Adrenal gland (tissue), 12 donors: ENCODE measurements around the gene PRR19. TPM values are rescaled to one million over a fixed set of nuclear protein-coding genes. Genes with fewer than 3 reads are reported as not detected.

Experiments
- DNase-seq, 7 donors: peaks; one replicate each; pipeline ENCODE4 v3.0.0-alpha.2; 2019 to 2020
- H3K27ac ChIP-seq, 5 donors: fragments of 200-600 bp; sonication (generic) in 4 of 5; 1 replicate in 3 of 5; 2 replicates in 2 of 5; pipeline versions ENCODE4 v1.5.1 to v1.8.0; 2016 to 2020; ENCODE audit warnings: mild to moderate bottlenecking in 1 of 5
- H3K27me3 ChIP-seq: fragments of 200-600 bp; 2 replicates; pipeline ENCODE4 v1.8.0; 2021
- H3K36me3 ChIP-seq, 2 donors: fragments of 200-600 bp; replicated peaks in 1 of 2; 1 replicate in 1 of 2; 2 replicates in 1 of 2; pipeline versions ENCODE4 v1.5.1 to v1.8.0; 2018 to 2022
- H3K4me1 ChIP-seq, 2 donors: fragments of 200-600 bp; replicated peaks in 1 of 2; 1 replicate in 1 of 2; 2 replicates in 1 of 2; pipeline versions ENCODE4 v1.5.1 to v1.8.0; 2018 to 2021
- H3K4me3 ChIP-seq, 4 donors: fragments of 200-600 bp; sonication (generic) in 3 of 4; one replicate each; pipeline ENCODE4 v1.5.1; 2016 to 2018
- H3K9me3 ChIP-seq, 3 donors: fragments of 200-600 bp; sonication (generic) in 1 of 3; replicated peaks in 1 of 3; 1 replicate in 2 of 3; 2 replicates in 1 of 3; pipeline versions ENCODE4 v1.5.1 to v1.8.0; 2016 to 2021
- CTCF ChIP-seq, 6 experiments: fragments of 450-650 bp in 4 of 6; fragments of 200-600 bp in 2 of 6; sonication (generic) in 1 of 6; IDR thresholded peaks; 1 replicate in 5 of 6; 2 replicates in 1 of 6; pipeline versions ENCODE4 v1.5.1 to v1.8.0; 2016 to 2021; ENCODE audit warnings: antibody characterized with exemption in 6 of 6, mild to moderate bottlenecking in 2 of 6, moderate library complexity in 1 of 6
- POLR2A ChIP-seq, 2 donors: fragments of 450-650 bp; IDR thresholded peaks; one replicate each; pipeline ENCODE4 v1.6.1; 2017; ENCODE audit warnings: antibody characterized with exemption in 2 of 2, mild to moderate bottlenecking in 2 of 2, moderate library complexity in 1 of 2
- WGBS, 4 donors: extraction: QIAGEN DNeasy Blood & Tissue Kit in 2 of 4; methylation state at CpG; one replicate each; pipeline versions ENCODE4 v1.1.5 to v1.1.7; 2013 to 2017; 5-methylcytosine and 5-hydroxymethylcytosine counted together
- intact Hi-C, 2 donors: fragments of 100-400 bp; cut with DNase I; formaldehyde crosslinking; loops; one replicate each; pipeline versions ENCODE4 v1.14.1 to v1.15.0; 2022 to 2023
- polyA plus RNA-seq, 3 donors: library from polyadenylated mRNA; stranded (reverse); fragments of 200-250 nt in 2 of 3; fragments of 350-450 nt in 1 of 3; fragmentation: Illumina TruSeq in 1 of 3; extraction: RNeasy Lipid Tissue Mini Kit (QIAGEN cat#74804) in 1 of 3; gene quantifications; one replicate each; pipeline ENCODE4 v1.2.3, GENCODE V29; 2013 to 2014
- total RNA-seq, 9 donors: library from RNA; depleted of rRNA in 4 of 9; stranded (reverse); fragments of >200 nt in 4 of 9; fragments of 120-200 nt in 1 of 9; fragmentation: NEBNext Ultra II Directional in 1 of 9; extraction: Animal tissue kit (Norgen Biotek cat#: 25700) in 1 of 9; gene quantifications; one replicate each; pipeline versions ENCODE4 v1.1.0 to v1.2.4, GENCODE V29; 2013 to 2023
- donor health status: healthy with polysubstance abuse.
- donor health status: Bipolar disorder and iron deficiency.
- donor health status: DM: yes; HTN: yes; CAD: no.
- donor health status: DM: no; HTN: no; CAD: no.
- donor health status: DM: no; HTN: no; CAD: no.
- donor health status: DM: yes; HTN: yes; CAD: no.

PRR19 gene
- total and polyA plus RNA-seq, 12 donors: 0.51 to 2.5 (median 1.5) TPM

- Histone ChIP-seq H3K27ac (no peak overlapping the region), H3K36me3 (peaks cover 0 to 66% of the 10 kb centered on the region in 2 donors), H3K9me3 (no peaks in the 10 kb centered on the region), H3K27me3 (no peaks in the 10 kb centered on the region), H3K4me3 (no peak overlapping the region), H3K4me1 (peaks cover 26% of the 10 kb centered on the region in 2 donors)
- no peak for TF ChIP-seq CTCF (IDR thresholded peaks at IDR 0.05)
- DNase-seq: peak in 2 of 7 donors; percentile 12 to 15
- intact Hi-C loops: no loop called here
- WGBS, 4 donors: 74 to 91% (median 84%) methylated on average over 4 of the region's 4 CpGs
These were observed 13.5 kb upstream of the PRR19 start for GRCh38 chr19:42288387-42288786.

GRCh38 chr19:42288881-42289555, 12.9 kb upstream of the PRR19 start:
- no peaks in the 10 kb centered on the region for H3K27me3 ChIP-seq
- peaks cover 0 to 72% of the 10 kb centered on the region in 2 donors for H3K36me3 ChIP-seq
- H3K27ac ChIP-seq: no peak overlapping the region
- H3K4me3 ChIP-seq: no peak overlapping the region
- H3K9me3 ChIP-seq: no peaks in the 10 kb centered on the region
- H3K4me1 ChIP-seq: peaks cover 24 to 25% of the 10 kb centered on the region in 2 donors
- intact Hi-C loops: no loop called here
- peak in 2 of 7 donors; percentile 20 to 22 for DNase-seq
- TF ChIP-seq CTCF (IDR thresholded peaks at IDR 0.05): no peak
- TF ChIP-seq POLR2A (IDR thresholded peaks at IDR 0.05): no peak
- WGBS, 4 donors: 88 to 98% (median 92%) methylated on average over 5 to 22 of the region's 22 CpGs

- WGBS, 4 donors: 64 to 88% (median 86%) methylated on average over 3 to 8 of the region's 8 CpGs
- TF ChIP-seq CTCF (IDR thresholded peaks at IDR 0.05) (no peak), POLR2A (IDR thresholded peaks at IDR 0.05) (no peak)
- Histone ChIP-seq H3K36me3 (peaks cover 0 to 78% of the 10 kb centered on the region in 2 donors), H3K4me3 (no peak overlapping the region), H3K27me3 (no peaks in the 10 kb centered on the region), H3K4me1 (peaks cover 23 to 24% of the 10 kb centered on the region in 2 donors), H3K9me3 (no peaks in the 10 kb centered on the region), H3K27ac (no peak overlapping the region)
- intact Hi-C loops: loop anchor here (5.0 kb wide), 1 partner anchor 42 kb away; no protein-coding TSS in a partner anchor
- peak in 1 of 7 donors; percentile 16 for DNase-seq
These were observed 12.3 kb upstream of the PRR19 start for GRCh38 chr19:42289556-42290041.

GRCh38 chr19:42290136-42290522, 11.8 kb upstream of the PRR19 start:
- DNase-seq: peak in 2 of 7 donors; percentile 17 to 24
- 76 to 87% (median 84%) methylated on average over 11 to 13 of the region's 13 CpGs for WGBS, 4 donors
- Histone ChIP-seq H3K4me1 (peaks cover 18 to 19% of the 10 kb centered on the region in 2 donors), H3K27ac (no peak overlapping the region), H3K4me3 (no peak overlapping the region), H3K27me3 (no peaks in the 10 kb centered on the region), H3K9me3 (no peaks in the 10 kb centered on the region), H3K36me3 (peaks cover 0 to 83% of the 10 kb centered on the region in 2 donors)
- intact Hi-C loops: loop anchor here (5.0 kb wide), 1 partner anchor 43 kb away; no protein-coding TSS in a partner anchor
- no peak for TF ChIP-seq CTCF (IDR thresholded peaks at IDR 0.05)
- no peak for TF ChIP-seq POLR2A (IDR thresholded peaks at IDR 0.05)
